Activated T-cell treated with anti-CD3 and anti-CD28 coated beads for 1 hour (primary cell): ENCODE results near the gene COLGALT1.

Source experiments
- DNase-seq: peaks from one replicate; pipeline ENCODE4 v3.0.0-alpha.2; 2020; ENCODE audit warnings: low read depth

COLGALT1 gene

DNA sequence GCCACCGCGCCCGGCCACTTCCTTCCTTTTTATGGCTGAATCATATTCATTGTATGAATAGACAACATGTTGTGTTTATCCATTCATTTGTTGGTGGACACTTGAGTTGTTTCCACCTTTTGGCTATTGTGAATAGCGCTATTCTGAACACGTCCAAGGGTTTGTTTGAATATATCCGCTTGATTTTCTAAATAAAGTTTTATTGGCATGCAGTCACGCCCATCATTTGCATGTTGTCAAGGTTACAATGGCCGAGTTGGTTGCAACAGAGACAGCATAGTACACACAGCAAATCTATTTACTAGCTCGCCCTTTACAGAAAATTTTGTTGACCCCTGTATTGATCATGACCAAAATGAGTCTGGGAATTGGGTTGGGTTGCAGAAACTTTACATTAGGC, 43.5 kb downstream of the COLGALT1 start:
- DNase-seq = no peak

DNA sequence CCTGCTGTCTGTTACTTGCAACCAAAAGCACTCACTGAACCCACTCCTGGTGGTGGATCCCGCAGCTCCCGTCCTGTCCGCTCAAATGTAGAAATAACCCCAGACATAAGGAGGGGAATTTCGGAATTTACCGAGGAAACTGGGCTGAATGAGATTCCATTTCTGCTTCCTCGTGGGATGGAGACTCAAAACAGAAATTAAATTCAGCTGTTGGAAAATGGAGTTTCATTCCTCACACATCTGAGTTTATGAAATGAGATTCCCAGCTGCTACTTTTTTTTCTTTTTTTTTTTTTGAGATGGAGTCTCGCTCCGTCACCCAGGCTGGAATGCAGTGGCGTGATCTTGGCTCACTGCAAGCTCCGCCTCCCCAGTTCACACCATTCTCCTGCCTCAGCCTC, 44.3 kb downstream of the COLGALT1 start:
- DNase-seq = no peak

DNA sequence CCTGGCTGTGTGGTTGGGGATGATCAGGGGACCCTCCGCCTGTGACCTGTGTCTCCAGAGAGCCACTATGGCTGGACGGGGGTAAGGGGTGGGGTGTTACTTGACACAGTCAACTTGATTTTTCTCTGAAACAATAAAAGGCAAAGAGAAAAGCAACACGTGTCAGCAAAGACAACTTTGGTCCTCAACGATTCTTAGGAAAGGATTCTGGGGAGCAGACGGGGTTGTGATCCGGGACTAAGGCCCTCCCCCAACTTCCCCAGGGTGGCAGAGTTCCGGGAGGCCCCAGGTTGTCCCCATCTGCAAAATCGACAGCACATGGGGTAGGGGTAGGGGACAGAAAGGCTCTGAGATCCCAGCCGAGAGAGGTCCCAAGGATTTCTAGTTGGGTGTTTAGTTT, 46.2 kb downstream of the COLGALT1 start:
- DNase-seq = no peak

DNA sequence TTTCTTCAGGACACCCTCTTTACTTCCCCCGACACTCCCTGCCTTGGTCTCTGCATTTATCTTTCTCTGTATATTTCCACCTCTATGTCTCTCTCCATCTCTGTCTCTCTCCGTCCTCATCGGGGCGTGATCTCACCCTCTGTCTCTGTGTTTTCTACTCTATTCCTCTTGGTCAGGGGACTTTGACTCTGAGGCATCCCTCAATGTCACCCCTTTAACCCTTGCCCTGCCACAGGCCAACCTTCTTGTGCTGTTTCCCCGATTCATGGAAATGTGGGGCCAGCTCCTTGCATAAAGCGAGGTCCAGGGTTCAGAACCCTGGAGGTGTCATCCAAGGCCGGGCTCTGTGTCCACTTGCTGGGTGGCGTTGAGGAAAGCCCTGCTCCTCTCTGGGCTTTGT, 46.8 kb downstream of the COLGALT1 start:
- DNase-seq = no peak

DNA sequence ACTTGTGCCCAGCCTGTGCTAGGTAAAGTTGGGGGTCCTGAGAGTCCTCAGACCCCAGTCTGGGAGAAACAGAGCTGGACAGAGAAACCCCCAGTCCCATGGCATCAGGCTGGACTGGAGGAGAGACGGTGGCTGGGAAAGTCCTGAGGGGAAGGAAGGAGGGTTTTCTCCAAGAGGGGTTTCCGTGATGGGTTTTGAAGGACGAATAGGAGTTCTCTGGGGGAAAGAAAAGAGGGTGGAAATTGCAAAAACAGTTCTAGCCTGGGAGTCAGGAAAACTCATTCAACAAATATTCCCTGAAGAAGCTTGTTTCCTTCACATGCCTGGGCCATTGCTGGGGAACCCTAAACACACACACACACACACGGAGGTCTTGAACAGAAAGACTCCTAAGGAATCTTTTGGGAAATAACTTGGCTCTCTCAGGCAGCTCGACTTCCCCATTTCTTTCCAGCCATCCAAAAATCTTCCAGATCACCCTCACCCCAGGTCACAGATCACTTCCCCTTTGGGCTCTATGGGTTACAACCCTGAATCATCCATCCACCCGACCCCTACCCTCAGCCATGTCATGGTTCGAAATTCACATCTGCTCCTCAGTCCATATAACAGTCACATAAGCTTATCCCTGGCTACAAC, 47.5 kb downstream of the COLGALT1 start:
- DNase-seq = no peak

DNA sequence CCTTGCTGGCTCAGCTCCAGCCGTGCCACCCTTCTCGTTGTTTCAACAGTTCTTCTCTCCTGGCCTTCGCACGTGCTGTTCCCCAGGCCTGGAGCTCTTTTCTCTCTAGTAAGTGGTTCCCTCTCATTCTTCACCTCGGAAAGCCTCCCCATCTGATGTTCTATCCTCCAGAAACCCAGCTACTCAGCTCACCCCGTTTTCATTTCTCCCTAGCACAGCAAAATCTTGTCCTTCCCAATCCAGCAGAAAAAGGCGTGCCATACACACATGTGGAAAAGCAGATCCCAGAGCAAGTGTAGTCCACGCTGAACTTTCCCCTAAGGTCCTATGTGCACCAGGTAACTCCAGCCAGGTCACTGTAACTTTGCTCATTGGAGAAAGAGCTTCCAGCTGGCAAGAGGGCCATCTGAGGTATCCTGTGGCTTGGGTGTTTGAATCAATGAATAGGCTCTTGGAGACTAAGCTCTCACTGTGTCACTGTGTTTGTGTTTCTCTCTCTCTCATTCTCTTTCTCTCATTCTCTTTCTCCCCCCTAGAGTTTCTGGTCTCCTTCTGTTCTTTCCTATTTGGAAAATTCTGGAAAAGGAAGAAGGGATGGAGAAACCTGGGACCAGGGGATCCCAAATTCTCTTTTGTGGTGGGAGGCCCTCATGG, 49.0 kb downstream of the COLGALT1 start:
- DNase-seq = no peak

DNA sequence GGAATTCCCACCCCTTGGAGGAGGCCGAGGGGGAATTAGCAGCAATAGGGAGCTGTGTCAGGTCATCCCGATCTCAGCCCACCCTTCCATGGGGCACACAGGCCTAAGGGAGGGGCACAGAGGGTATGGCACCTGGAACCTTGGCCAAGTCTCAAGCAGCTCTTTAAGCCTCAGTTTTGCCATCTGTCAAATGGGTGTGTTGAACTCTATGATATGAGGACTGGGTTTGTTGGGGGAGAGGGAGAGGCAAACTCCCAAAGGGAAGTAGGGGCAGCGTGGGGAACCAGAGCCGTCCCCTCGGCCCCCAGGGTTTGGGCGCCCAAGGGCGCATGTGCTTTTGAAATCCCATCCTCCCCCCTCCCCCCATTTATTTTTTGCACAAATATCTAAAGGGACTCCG, 49.7 kb downstream of the COLGALT1 start:
- DNase-seq = no peak

DNA sequence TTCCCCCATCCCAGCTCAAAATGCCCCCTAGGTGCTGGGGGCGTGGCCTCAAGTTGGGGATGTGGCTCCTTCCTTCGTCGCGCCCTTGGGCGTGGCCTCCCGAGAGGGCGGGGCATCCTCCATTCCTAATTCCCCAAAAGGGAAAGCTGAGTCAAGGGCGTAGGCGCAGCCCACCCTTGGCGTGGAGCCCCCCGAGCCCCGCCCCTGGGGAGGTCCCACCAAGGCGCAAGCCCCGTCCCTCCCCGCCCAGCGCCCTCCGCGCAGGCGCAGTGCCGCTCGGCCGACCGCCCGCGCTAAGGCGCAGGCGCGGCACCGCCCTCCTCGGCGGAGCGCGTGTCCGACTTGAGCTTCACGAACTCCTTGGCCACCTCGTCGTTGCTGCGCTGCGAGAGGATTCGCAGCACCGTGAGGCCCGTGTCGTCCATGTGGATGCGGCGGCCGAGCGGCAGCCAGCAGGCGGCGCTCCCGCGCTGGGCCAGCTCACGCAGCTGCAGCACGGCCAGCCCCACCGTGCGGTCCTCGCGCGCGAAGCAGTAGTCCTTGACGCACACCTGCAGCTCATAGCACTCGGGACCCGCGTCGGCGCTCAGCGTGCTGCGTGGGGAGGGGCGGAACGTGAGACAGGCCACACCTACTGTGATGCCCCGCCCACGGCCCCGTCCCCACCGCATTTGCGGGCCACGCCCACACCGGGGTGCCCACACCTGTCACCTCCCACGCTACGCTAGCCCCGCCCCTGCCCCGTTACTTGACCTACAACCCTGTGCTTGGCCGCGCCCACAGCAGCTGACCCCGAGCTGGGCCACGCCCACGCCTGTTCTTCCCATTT, 50.5 kb downstream of the COLGALT1 start:
- DNase-seq = peak; percentile 70

DNA sequence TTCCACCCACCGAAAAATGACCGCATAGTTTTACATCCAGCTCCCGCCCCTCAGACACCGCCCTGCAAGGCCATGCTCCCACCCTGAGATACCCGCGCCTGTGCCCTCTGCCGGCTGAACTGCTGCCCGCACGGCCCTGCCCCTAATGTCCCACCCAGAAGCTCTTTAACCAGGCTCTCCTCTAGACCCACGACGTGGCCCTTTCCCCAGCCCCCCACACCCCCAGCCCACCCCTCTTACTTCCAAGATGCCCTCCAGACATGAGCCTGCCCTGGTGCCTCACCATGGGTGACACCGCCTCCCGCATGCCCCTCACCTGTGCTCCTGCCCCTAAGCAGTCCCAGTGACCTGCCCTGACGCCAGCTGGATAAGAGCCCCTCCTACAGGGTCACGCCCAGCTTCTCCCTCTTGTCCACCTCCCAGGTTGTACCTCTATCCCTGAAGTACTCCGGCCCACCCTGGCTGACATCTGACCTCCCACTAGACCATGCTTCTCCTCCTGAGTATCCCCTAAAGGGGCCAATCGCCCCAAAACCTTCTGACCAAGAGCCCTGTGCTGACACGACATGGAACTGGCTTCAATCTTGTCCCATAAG, 51.2 kb downstream of the COLGALT1 start:
- DNase-seq = no peak

DNA sequence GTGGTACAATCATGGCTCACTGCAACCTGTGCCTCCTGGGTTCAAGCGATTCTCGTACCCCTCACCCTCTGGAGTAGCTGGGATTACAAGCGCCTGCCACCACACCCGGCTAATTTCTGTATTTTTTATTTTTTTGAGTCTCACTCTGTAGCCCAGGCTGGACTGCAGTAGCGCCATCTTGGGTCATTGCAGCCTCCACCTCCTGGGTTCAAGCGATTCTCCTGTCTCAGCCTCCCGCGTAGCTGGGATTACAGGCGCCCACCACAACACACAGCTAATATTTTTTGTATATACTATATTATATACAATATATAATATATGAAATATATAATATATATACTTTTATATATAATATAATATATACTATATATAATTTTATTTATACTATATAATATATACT, 52.5 kb downstream of the COLGALT1 start:
- no peak for DNase-seq

DNA sequence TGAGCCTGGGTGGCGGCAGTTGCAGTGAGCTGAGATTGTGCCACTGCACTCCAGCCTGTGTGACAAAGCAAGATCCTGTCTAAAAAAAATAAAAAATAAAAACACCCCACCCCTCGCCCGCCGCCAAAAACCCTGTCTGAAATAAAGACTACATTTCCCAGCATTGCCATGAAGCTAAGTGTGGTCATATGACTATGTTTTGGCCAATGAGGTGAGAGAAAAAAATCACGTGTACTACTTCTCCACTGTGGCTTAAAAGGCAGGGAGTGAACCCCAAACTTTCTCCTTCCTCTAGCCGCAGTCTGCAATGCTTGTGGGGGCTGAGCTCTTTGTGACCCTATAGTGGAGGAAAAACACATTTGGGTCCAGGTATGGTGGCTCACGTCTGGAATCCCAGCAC, 54.9 kb downstream of the COLGALT1 start:
- DNase-seq = no peak

DNA sequence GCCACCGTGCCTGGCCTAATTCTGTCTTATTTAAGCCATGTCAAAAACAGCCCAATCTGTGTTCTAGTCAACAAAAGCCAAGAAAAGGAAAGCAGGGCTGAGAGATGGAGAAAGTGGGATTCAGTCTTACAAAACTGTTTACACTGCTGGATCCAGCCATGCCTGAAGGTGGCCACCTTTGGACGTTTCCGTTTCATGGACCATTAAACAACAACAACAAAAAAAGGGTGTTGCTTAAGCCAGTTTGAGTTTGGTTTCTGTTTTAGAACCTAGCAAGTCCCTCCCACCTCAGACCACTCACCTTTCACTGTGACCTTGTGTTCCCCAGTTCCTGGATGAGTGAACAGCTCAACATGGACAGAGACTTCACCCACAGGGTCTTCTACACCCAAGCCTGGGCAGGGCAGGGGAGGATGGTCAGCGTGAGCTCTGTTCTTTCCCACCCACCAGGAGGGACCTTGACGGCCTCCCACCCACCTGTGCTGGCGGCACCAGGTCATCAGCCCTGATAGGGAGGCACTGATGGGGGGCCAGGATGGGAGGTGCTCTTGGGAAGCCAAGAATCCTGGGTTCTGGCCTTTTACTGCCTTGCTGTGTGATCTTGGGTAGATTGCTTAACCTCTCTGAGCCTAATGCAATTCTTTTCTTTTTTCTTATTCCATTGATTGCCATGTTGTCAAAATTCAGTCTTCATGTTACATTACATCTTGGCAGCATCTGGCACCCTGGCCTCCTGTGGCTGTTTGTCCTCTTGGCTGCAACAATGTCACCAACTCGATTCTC, 56.2 kb downstream of the COLGALT1 start:
- DNase-seq = no peak

DNA sequence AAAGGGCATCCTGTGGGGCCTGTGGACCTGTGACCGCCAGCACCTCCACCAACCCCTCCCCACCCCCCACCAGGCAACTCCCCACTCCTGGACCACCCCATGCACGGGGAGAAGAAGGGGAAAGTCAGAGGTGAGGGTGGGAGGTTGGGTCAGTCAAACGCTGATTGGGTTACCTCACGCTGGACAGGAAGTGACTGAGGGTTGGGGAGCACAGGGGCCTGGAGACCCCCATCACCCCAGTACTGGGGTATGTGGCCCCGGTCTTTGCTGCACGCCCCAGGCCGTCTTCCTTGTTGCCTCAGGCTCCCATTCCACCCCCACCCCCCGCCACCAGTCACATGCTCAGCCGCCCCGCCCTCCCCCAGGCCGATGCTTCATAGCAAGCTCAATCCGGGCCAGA, 59.0 kb downstream of the COLGALT1 start:
- no peak for DNase-seq

DNA sequence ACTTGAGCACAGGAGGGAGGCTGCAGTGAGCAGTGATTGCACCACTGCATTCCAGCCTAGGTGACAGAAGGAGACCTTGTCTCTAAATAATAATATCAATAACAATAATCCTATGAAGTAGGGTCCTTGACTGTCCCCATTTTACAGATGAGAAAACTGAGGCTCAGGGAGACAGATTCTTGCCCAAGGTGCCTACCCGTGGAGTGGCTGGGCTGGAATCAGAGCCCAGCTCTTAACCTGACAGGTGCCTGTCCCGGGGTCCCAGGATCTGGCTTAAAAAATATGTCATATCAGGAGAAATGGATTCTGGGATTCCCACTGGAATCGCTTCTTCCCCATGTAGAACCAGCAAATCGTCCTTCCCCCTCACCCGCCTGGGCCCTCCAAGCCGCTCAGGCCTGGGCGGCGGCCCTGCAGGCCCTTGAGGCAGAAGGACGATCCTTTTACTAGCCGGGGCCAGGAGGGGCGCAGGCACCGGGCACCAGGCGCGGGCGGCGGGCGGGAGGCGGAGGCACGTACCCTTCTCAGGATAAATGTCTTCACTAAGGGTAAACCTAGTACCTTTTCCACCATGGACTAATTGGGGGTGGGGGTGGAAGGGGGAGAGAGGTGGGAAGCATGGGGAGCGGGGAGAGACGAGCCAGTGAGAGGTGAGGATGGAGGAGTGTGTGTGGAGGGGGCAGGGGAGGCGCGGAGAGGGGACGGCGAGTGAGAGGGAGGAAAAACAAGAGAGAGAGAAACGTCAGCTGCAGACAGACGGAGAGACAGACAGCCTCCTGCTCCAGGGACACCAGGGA, 60.6 kb downstream of the COLGALT1 start:
- no peak for DNase-seq

DNA sequence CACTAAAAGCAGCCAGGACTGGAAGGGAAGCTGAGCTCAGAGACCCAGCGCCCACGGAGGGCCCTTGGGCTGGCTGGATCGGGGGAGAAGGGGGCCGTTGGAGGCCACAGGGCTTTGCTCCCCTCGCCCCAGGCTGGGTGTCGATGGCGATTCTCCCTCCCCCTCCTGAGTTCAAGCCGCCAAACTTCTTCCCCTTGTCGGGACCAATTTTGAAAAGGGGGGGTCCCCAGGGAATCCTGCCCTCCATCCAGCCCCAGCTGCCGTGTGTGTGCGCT, 61.2 kb downstream of the COLGALT1 start:
- no peak for DNase-seq

DNA sequence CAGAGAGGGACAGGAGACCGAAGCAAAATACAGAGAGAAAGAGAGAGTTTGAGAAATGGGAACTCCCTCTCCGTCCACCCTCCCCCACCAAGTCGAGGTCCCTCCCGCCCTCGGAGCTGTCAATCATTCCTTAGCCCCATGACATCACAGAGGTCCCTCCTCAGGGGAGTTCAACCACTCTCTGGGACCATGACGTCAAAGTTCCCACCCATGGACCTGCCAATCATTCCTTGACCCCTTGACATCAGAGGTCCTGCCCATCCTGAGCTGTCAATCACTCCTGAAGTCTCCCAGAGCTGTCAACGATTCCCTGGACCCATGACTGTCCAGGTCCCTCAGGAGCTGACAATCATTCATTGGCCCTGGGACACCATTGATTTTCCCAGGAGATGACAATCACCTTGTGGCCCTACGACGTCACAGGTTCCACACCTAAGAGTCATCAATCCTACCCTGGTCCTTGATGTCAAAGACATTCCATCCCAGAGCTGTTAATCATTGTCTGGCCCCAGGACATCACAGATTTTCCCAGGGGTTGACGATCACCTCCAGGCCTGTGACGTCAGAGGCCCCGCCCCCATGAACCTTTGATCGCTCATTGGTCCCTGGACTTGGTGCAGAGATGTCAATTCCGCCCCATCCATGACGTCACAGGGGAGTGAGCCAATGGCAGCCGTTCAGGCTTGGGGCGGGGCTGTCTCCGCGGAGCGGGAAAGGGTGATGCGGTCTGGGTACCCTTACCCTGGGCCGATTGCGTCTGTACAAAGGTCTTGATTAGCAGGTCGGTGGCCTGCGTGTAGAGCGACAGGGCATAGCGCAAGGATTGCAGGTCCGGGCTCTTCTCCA, 61.7 kb downstream of the COLGALT1 start:
- no peak for DNase-seq

DNA sequence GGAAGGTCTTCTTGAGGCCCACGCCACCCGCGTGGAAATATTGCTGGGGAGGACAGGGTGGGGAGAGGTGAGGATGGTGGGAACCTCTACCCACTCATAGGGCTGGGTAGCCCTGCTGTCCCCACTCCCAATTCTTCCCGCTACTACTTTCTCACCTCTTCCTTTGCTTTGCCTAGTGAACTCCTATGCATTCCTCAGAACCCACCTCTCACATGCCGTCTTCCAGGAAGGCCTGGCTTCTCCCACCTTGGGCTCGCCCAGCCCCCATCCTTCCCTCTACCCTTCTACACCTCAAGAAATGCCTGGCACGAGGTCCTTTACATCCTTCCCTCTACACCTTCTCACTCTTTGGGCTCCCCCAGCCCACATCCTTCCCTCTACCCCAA, 62.4 kb downstream of the COLGALT1 start:
- no peak for DNase-seq

DNA sequence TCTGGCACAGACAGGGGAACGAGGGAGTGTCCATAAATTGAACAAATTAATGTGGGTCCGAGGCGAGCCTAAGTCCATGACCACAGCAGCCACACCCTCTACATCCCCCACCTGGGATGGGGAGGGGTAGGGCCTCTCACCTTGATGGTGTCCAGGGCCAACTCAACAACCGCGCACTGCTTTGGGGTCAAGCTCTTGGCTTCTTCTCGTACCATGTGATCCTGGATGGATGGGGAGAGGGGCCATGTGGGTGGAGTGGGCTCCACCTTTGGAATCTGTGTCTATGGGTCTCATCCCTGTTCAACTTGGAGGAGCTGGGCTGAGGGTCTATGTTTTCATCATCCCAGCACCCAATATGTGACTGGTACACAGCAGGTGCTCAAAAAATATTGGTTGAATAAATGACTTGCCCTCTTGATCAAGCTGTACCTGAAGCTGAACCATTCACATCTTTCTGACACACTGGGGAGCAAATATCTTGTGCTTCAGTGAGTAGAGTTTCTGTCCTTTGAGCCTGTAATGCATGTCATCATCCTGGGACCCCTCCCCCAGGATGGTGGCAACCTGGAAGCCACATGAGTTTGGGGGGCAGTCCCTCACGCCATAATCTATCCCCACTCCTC, 62.9 kb downstream of the COLGALT1 start:
- DNase-seq = no peak

DNA sequence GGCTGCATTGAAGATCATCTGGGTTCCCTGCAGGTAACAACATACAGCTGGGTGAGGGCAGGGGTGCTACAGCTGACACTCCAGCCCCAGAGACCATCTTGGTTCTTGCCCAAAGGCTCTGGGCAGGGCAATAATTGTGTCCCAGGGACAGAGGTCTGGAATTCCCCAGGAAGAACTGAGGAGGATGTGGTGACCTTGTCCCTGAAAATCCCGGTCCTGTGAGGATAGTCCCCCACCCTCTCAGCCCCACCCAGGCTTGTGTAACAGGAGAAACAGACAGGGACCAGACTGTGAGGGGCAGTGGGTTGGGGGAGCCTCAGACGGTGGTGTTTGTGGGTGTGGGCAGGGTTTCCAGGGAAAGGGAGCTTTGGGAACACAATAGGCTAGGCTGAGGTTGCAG, 63.5 kb downstream of the COLGALT1 start:
- DNase-seq = no peak

DNA sequence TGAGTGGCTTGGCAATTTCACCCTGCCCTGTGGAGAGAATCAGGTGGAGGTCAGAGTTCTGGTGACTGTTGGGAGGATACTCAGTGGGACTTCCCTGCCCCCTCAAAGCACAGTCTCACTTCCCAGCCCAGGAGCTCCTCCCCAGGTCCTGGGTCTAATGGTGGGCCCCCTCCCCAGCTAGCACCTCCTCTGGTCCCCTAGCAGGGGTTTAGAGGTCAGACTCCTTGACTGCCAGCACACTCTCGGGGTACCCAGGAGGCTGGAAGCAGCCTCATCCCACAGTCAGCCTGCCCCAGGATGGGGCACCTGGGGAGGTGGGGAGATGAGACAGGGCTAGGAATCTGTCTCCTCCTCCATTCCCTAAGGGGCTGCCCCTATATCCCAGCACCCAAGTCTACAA, 65.2 kb downstream of the COLGALT1 start:
- DNase-seq = no peak
